Small intestine (tissue), 7 donors: Measurements from ENCODE around the gene SPRY4. TPM values are rescaled to one million over a fixed set of nuclear protein-coding genes. Genes with fewer than 3 reads are reported as not detected.
A peak's percentile ranks its signal among the peaks of the same experiment; 100 is the strongest.

Experiments used
- DNase-seq, 2 donors: peaks; one replicate each; pipeline versions ENCODE4 v3.0.0 to v3.0.0-alpha.2; 2013
- FAIRE-seq: peaks from 2 replicates; lab custom pipeline; 2012; peaks lifted over from hg19 to GRCh38; lab: Jason Lieb, UNC
- H3K27ac ChIP-seq, 3 donors: one replicate each; pipeline ENCODE4 v1.5.1; 2013; ENCODE audit warnings: low read length in 2 of 3, mild to moderate bottlenecking in 2 of 3, control low read depth in 1 of 3, inconsistent platforms in 1 of 3, low read depth in 1 of 3, moderate library complexity in 1 of 3
- H3K27me3 ChIP-seq, 3 donors: one replicate each; pipeline ENCODE4 v1.6.1; 2013; ENCODE audit warnings: low read length in 3 of 3, inconsistent platforms in 1 of 3; ENCODE audit not compliant: control insufficient read depth in 3 of 3, insufficient read depth in 3 of 3
- H3K36me3 ChIP-seq, 3 donors: one replicate each; pipeline ENCODE4 v1.6.1; 2013; ENCODE audit warnings: low read length in 3 of 3, inconsistent platforms in 1 of 3, low read depth in 1 of 3, mild to moderate bottlenecking in 1 of 3, moderate library complexity in 1 of 3; ENCODE audit not compliant: control insufficient read depth in 3 of 3, insufficient read depth in 2 of 3
- H3K4me1 ChIP-seq, 3 donors: one replicate each; pipeline ENCODE4 v1.6.1; 2013; ENCODE audit warnings: low read length in 2 of 3, inconsistent platforms in 1 of 3, low read depth in 1 of 3, mild to moderate bottlenecking in 1 of 3, moderate library complexity in 1 of 3; ENCODE audit not compliant: control insufficient read depth in 3 of 3, insufficient read depth in 2 of 3
- H3K4me3 ChIP-seq, 3 donors: one replicate each; pipeline ENCODE4 v1.5.1; 2013; ENCODE audit warnings: low read length in 3 of 3, control low read depth in 1 of 3, inconsistent platforms in 1 of 3, low read depth in 1 of 3, mild to moderate bottlenecking in 1 of 3, moderate library complexity in 1 of 3
- H3K9me3 ChIP-seq, 2 donors: one replicate each; pipeline ENCODE4 v1.6.1; 2013; ENCODE audit warnings: low read depth in 1 of 2, low read length in 1 of 2; ENCODE audit not compliant: control insufficient read depth in 2 of 2, insufficient read depth in 1 of 2
- WGBS, 3 donors: extraction: QIAGEN DNeasy Blood & Tissue Kit; methylation state at CpG; one replicate each; pipeline ENCODE4 v1.1.7; 2013; 5-methylcytosine and 5-hydroxymethylcytosine counted together
- polyA plus RNA-seq, 4 donors: library from polyadenylated mRNA; stranded (reverse) in 3 of 4; unstranded in 1 of 4; fragments of 200-250 nt in 3 of 4; fragments of 120-200 nt in 1 of 4; gene quantifications; one replicate each; pipeline versions ENCODE4 v1.2.1 to v1.2.3, GENCODE V29; 2013
- donor health status: healthy with polysubstance abuse.
- donor health status: control.
- donor health status: control.
- donor health status: Bipolar disorder and iron deficiency.
- donor health status: healthy.

Gene SPRY4
- polyA plus RNA-seq, 4 donors = 1.4 to 37.0 (median 6.9) TPM

DNA sequence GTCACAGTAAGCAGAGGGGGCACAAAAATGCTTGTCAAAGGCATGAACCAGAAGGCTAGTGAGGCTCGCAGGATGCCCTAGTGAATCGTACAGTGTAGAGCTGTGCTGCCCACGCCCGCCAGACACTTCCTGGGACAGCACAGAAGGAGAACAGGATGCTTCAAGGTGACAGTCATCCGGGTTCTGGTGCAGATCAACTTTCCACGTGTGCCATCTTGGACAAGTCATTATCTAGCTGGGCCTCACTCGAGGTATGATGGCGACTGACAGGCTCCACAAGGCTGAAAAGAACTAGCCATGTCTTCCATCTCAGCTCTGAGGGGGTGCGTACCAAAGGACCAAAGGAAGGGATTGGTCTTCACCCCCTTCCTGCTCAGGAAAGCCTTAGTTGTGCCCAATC lies 14.0 kb downstream of the SPRY4 start:
- no peaks in the 10 kb centered on the region for H3K9me3 ChIP-seq
- FAIRE-seq (no peak), DNase-seq (no peak)
- peaks cover 2 to 27% (median 2%) of the 10 kb centered on the region in 3 donors for H3K4me1 ChIP-seq
- 83 to 94% (median 88%) methylated on average over 9 of the region's 9 CpGs for WGBS, 3 donors
- H3K4me3 ChIP-seq = no peak overlapping the region
- H3K27me3 ChIP-seq = no peaks in the 10 kb centered on the region
- H3K36me3 ChIP-seq = peaks cover 0 to 65% (median 0%) of the 10 kb centered on the region in 3 donors
- no peak overlapping the region for H3K27ac ChIP-seq

DNA sequence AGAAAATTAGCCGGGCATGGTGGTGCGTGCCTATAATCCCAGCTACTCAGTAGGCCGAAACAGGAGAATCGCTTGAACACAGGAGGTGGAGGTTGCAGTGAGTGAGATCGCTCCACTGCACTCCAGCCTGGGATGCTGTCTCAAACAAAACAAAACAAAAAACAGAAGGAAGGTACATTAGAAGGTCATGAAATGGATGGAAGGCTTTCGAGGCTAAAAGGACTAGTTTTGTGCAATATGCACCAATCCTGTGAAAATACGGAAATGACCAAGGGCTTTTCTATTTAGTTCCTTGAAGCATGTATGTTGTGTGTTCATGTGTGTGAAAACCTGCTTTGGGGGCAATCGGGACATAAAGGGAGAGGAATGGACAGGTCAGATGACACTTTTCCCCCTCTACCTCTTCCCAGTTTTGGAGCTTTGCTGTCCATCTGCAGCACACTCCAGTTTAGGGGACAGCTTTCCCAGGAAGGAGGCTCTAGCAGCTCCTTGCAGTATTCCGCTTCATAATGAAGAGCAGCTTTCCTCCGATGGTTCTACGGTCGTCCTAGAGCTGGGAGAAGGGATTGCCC lies 15.0 kb downstream of the SPRY4 start:
- no peaks in the 10 kb centered on the region for H3K9me3 ChIP-seq
- peaks cover 0 to 62% (median 0%) of the 10 kb centered on the region in 3 donors for H3K36me3 ChIP-seq
- no peak overlapping the region for H3K27ac ChIP-seq
- H3K4me3 ChIP-seq = no peak overlapping the region
- H3K4me1 ChIP-seq = peaks cover 2 to 32% (median 3%) of the 10 kb centered on the region in 3 donors
- FAIRE-seq (no peak), DNase-seq (no peak)
- no peaks in the 10 kb centered on the region for H3K27me3 ChIP-seq
- 81 to 85% (median 84%) methylated on average over 12 of the region's 12 CpGs for WGBS, 3 donors

DNA sequence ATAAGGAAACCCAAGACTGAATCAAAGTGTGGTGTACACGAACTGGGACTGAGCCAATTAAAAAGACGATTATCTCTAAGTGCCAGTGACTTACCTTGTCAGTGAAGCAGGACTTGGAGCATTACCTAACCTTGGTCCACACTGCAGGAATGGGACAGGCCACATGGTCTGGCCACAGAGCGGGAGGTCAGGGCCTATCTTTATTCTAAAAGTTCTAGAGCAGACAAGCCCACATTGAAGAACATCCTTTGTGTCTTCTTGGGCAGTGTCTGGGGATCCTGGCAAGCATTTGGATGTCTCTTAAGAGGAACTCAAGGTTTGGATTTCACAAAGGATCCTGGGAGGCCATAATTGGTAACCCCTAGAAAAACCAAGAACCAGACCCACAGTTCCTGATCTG lies 16.5 kb downstream of the SPRY4 start:
- Histone ChIP-seq H3K27ac (no peak overlapping the region), H3K27me3 (no peaks in the 10 kb centered on the region), H3K36me3 (peaks cover 0 to 48% (median 0%) of the 10 kb centered on the region in 3 donors), H3K4me3 (no peak overlapping the region), H3K4me1 (peaks cover 2 to 34% (median 7%) of the 10 kb centered on the region in 3 donors), H3K9me3 (no peaks in the 10 kb centered on the region)
- FAIRE-seq = no peak
- DNase-seq = no peak
- 64 to 86% (median 71%) methylated on average over 3 of the region's 3 CpGs for WGBS, 3 donors

DNA sequence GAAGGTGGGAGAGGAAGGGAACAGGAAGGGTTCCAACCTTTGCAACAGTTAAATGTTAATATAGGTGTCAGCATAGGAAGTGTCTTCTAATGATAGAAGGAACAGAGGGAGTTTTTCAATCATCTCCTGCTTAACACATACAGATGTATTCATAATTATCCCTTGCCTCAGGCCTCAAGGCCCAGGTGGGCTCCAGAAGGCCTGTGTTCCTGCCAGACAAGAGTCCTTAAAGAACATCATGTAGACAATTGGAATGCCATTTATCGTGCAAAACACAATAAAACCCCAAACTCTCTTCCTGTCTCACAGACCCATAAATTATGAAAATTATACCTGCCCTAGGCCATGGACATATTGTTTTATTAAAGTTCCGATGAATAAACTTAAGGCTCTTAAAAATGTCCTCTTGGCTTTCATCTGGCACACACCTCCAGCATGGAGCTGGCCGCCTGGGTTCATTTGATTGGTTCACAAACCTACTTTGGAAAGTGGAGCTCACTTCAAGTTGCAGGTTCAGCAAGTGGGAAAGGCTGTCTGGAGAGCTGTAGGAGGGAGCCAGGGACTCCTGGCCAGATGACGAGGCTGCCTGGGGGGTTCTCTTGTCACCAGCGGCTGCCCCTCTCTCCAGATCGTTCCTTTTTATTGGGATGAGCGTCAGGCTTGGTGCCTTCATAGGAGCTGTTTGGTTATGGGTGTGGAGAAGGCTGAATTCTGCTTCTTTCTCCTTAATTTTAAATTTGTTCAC lies 17.5 kb downstream of the SPRY4 start:
- H3K4me1 ChIP-seq = peaks cover 2 to 30% (median 7%) of the 10 kb centered on the region in 3 donors
- no peak overlapping the region for H3K4me3 ChIP-seq
- no peaks in the 10 kb centered on the region for H3K9me3 ChIP-seq
- H3K36me3 ChIP-seq = peaks cover 0 to 38% (median 0%) of the 10 kb centered on the region in 3 donors
- WGBS, 3 donors = 86 to 89% (median 88%) methylated on average over 7 of the region's 7 CpGs
- no peak for FAIRE-seq
- DNase-seq = no peak
- H3K27me3 ChIP-seq = no peaks in the 10 kb centered on the region
- peak overlapping the region in 1 of 3 donors; percentile 9 for H3K27ac ChIP-seq

DNA sequence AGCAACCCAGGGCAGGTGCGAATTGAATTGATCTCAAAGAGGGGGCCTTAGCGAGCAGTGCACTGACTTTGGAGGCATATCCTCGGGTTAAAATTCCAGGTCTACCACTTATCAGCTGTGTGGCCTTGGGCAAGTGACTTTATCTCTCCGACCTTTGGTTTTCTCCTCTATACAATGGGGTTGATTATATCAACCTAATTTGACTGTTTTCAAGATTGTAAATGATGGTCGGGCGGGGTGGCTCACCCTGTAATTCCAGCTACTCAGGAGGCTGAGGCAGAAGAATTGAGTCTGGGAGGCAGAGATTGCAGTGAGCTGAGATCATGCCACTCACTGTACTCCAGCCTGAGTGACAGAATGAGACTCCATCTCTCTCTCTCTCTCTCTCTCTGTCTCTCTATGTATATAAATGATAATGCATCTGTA lies 18.7 kb downstream of the SPRY4 start:
- peaks cover 0 to 27% (median 0%) of the 10 kb centered on the region in 3 donors for H3K36me3 ChIP-seq
- FAIRE-seq = no peak
- no peak overlapping the region for H3K4me3 ChIP-seq
- peak; percentile 60 to 91 for DNase-seq
- 10 to 61% (median 34%) methylated on average over 6 of the region's 6 CpGs for WGBS, 3 donors
- peaks cover 2 to 41% (median 11%) of the 10 kb centered on the region in 3 donors for H3K4me1 ChIP-seq
- H3K27ac ChIP-seq = peak overlapping the region in 2 of 3 donors; percentile 53 to 54
- H3K9me3 ChIP-seq = no peaks in the 10 kb centered on the region
- H3K27me3 ChIP-seq = no peaks in the 10 kb centered on the region

DNA sequence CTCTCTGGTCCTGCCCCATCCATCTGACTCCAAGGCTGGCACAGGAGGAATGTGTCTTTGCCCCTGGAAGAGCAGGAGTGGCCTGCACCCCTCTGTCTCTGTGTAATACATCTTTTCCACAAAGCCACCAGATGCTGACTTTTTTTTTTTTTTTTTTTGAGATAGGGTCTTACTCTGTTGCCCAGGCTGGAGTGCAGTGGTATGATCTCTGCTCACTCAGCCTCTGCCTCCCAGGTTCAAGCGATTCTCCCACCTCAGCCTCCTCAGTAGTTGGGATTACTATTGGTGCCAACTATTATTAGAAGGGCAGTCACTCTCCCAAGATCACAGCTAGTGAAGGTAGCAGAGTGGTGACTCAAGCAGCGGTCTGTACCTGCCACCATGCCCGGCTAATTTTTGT lies 19.6 kb downstream of the SPRY4 start:
- H3K27ac ChIP-seq = peak overlapping the region in 1 of 3 donors; percentile 14
- H3K36me3 ChIP-seq = peaks cover 0 to 20% (median 0%) of the 10 kb centered on the region in 3 donors
- H3K4me1 ChIP-seq = peaks cover 2 to 41% (median 11%) of the 10 kb centered on the region in 3 donors
- no peaks in the 10 kb centered on the region for H3K9me3 ChIP-seq
- no peak overlapping the region for H3K4me3 ChIP-seq
- 84 to 91% (median 89%) methylated on average over 3 of the region's 3 CpGs for WGBS, 3 donors
- DNase-seq (no peak), FAIRE-seq (no peak)
- H3K27me3 ChIP-seq = no peaks in the 10 kb centered on the region

DNA sequence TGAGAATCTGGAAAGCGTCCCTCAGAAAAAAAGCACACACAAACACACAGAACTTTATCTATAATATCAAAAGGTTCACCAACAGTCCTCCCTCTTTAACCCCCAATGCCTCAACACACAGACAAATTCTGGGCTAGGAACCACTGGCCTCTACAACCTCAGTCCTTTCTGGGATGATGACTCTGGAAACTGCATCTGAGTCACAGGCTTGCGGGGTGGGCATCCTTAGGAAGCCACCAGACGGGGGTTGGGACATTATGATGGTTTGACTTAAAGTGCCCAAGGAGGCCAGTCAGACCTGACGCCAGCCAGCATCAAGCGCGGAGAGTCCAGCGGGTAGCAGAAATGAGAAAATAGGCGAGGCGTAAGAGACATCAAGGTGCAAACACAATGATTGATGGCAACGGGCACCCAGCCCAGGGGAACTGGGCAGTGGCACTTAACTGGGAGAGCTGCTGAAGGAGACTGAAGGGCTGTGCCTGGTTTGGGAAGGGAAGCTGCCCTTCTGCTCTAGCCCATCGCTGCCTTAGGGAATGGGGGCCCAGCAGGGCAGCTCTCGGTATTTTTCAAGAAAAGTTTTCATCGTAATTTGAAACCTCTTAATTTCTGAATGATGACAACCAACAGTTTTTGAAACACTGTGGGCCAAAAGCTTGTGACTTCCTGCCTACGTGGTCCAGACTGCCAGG lies 20.7 kb downstream of the SPRY4 start:
- no peak overlapping the region for H3K4me3 ChIP-seq
- H3K27ac ChIP-seq = no peak overlapping the region
- no peaks in the 10 kb centered on the region for H3K27me3 ChIP-seq
- peaks cover 2 to 45% (median 14%) of the 10 kb centered on the region in 3 donors for H3K4me1 ChIP-seq
- H3K9me3 ChIP-seq = no peaks in the 10 kb centered on the region
- H3K36me3 ChIP-seq = peaks cover 0 to 10% (median 0%) of the 10 kb centered on the region in 3 donors
- 42 to 74% (median 48%) methylated on average over 14 of the region's 14 CpGs for WGBS, 3 donors
- no peak for FAIRE-seq
- peak in 1 of 2 donors; percentile 59 for DNase-seq

DNA sequence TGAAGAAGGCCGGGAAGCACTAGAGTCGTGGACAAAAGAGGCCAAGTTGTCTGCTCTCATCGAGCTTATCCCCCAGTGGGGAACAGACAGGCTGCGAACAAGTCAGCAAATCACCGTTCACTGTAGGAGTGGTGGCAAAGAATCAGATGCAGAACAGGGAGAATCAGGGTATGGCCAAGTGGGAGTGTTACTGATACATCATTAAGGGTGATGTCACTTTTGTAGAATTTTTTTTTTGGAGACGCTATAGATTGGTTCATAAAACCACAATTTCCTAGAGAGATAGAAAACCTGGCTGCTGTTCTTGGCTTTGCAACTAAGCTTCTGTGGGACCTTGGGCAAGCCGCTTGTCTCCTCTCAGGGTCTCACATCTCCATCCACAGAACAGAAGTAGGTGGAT lies 21.3 kb downstream of the SPRY4 start:
- FAIRE-seq (no peak), DNase-seq (no peak)
- no peaks in the 10 kb centered on the region for H3K27me3 ChIP-seq
- H3K27ac ChIP-seq = no peak overlapping the region
- 81 to 86% (median 86%) methylated on average over 7 of the region's 7 CpGs for WGBS, 3 donors
- H3K4me3 ChIP-seq = no peak overlapping the region
- peaks cover 0 to 10% (median 0%) of the 10 kb centered on the region in 3 donors for H3K36me3 ChIP-seq
- H3K4me1 ChIP-seq = peaks cover 2 to 49% (median 14%) of the 10 kb centered on the region in 3 donors
- H3K9me3 ChIP-seq = no peaks in the 10 kb centered on the region
